GM10248 (cell line): ENCODE data around the gene PUS10.

Experiments
- CTCF ChIA-PET: fragments of 300-600 bp; sonication (Branson Sonifier 250); formaldehyde crosslinking; extraction: SDS; loops from one replicate; lab custom pipeline; 2021; ENCODE audit warnings: antibody characterized with exemption; lab: Yijun Ruan, JAX
- POLR2A ChIA-PET: fragments of 350-650 bp; sonication (Branson Sonifier 250); formaldehyde crosslinking; extraction: SDS; loops from one replicate; lab custom pipeline; 2020; ENCODE audit warnings: antibody characterized with exemption; lab: Yijun Ruan, JAX
- DNase-seq: peaks from one replicate; pipeline ENCODE4 v3.0.0; 2012; ENCODE audit errors: extremely low spot score
- CTCF ChIP-seq: IDR thresholded peaks from 2 replicates; pipeline ENCODE4 v1.5.1; 2012; ENCODE audit warnings: mild to moderate bottlenecking, low read depth; ENCODE audit errors: extremely low read depth, missing control alignments, control extremely low read depth

The PUS10 gene

GRCh38 chr2:60966507-60967405 lies 51.3 kb downstream of the PUS10 start:
- no peak for DNase-seq
- no peak for TF ChIP-seq CTCF
- ChIA-PET CTCF (interaction anchor here (0.9 to 2.7 kb wide), 9 partner anchors 8 to 86 kb away, joined by 3 to 9 read pairs (median 4); partner anchors contain the start of gene REL), POLR2A (no interaction called here)

GRCh38 chr2:60965499-60965785 lies 52.6 kb downstream of the PUS10 start:
- no peak for DNase-seq
- TF ChIP-seq CTCF = no peak
- ChIA-PET CTCF (interaction anchor here (1.0 to 2.7 kb wide), 6 partner anchors 11 to 50 kb away, joined by 3 to 14 read pairs (median 6); no protein-coding TSS in a partner anchor), POLR2A (no interaction called here)

DNA sequence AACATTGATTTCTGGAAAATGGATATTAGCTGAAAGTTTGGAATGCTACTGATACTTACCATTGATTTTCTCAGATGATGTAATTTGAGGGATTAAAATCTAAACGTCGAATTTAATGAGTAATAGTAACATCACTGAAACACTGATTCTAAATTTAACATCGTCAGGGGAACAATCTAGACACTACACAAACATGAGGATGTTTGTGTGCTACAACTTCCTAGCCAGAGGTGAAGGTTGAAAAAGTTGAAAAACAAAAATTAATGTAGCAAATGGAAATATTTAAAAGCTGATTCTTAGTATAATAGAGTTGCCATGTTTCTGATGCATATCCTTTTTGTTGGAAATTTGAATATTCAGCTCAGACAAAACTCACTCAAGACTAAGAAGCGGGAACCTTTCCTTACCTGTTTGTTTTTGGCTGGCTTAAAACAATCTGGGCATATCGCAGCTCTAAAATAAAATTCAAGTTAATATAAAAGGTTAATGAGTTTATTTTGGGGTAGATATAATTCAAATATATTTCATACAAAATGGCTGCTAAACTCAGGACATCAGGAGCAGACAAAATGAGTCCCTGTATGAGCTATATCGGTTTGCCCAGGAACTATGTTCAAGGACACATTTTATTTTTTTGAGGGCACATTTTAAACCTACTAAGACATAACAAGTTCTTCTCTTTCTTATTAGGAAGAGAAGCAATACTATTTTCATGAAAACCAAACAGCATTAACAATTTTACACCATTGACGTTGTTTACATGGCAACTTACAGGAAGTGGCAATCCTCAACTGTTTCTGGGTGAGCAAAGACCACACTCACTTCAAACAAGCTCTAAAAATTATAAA lies 53.2 kb downstream of the PUS10 start:
- ChIA-PET POLR2A (no interaction called here), CTCF (interaction anchor here (0.9 to 2.7 kb wide), 9 partner anchors 10 to 49 kb away, joined by 3 to 14 read pairs (median 4); no protein-coding TSS in a partner anchor)
- DNase-seq = no peak
- no peak for TF ChIP-seq CTCF

DNA sequence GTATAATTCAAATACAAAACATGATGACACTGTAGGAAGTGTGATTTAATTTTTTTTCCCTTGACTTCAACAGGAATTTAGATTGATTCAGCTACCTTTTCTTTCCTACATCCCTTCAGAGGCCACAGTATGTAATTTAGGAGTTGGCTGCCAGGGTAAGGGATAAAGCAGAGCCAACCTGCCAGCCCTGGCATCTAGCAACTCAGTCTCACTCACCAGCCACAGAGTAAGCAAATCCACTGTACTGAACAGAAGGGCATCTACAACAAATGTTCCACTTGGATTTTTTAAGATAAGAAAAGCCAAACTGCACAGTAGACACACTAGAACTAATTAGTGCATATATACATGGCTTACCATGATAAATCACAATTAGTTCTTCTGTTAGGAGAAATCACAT lies 54.9 kb downstream of the PUS10 start:
- DNase-seq = no peak
- CTCF ChIA-PET = interaction anchor here (1.0 to 2.6 kb wide), 4 partner anchors 9 to 36 kb away, joined by 3 to 14 read pairs (median 4); no protein-coding TSS in a partner anchor
- POLR2A ChIA-PET = no interaction called here
- TF ChIP-seq CTCF = no peak

GRCh38 chr2:60962528-60962927 lies 55.5 kb downstream of the PUS10 start:
- CTCF ChIA-PET = no interaction called here
- DNase-seq = no peak
- POLR2A ChIA-PET = no interaction called here
- TF ChIP-seq CTCF = no peak

DNA sequence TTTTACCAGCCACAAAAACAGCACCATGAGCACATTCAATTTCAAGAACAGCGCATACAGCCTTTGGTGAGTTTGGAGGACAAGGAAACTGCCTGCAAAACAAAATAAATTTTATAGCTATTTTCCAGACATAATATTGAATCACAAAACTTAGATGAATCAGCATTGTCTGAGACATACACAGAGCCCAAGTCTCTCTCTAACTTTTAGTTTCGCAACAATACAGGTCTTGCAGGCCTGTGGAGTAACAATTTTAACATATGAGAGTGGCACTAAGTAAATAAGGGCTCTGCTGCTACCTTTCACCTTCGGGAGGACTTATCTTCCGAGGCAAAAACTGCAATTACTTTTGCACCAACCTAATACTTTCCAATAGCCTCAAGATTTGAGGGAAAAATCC lies 56.6 kb downstream of the PUS10 start:
- ChIA-PET POLR2A (no interaction called here), CTCF (no interaction called here)
- DNase-seq = no peak
- no peak for TF ChIP-seq CTCF
